NCI-H82 (cell line): ENCODE data around the gene STAC2.
"Not testable (repeated sequence)": the region's sequence is repeated elsewhere in the genome, so short reads cannot be mapped to it uniquely, and the experiment has no call there.

Experiments
- DNase-seq: peaks from one replicate; lab custom pipeline; 2025; lab: John Stamatoyannopoulos, UW

The STAC2 gene, protein sequence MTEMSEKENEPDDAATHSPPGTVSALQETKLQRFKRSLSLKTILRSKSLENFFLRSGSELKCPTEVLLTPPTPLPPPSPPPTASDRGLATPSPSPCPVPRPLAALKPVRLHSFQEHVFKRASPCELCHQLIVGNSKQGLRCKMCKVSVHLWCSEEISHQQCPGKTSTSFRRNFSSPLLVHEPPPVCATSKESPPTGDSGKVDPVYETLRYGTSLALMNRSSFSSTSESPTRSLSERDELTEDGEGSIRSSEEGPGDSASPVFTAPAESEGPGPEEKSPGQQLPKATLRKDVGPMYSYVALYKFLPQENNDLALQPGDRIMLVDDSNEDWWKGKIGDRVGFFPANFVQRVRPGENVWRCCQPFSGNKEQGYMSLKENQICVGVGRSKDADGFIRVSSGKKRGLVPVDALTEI

DNA sequence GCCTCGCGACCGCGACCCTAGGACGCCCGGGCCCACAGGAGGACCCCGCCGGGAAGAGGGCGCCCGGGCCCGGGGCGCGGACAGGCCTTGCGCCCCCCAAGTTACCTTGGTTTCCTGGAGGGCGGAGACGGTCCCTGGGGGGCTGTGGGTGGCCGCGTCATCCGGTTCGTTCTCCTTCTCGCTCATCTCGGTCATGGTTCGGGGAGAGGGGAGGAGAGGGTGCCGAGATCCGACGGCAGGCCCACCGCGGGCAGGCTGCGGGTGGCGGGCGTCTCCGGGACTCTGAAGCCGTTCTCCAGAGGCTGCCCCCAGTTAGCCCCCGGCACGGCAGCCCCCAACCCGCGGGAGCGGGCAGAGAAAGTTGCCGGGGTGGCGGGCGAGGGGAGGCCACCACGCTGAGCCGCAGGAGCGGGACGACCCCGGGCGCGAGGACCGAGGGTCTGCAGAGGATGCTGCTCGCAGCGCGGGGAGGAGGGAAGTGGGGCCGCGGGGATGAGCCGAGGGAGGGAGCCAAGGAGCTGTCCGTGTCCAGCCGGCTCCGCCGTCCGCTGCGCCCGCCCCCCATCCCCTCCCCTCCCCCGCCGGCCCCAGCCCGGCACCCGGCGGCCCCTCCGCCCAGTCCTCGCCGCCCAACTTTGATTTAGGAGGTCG lies at the start of gene STAC2:
TSS of gene STAC2 (minus strand) at position 638 of the 651 bp plus-strand sequence. CDS start at position 195, 443 bp downstream.
- peak; percentile 43 for DNase-seq

DNA sequence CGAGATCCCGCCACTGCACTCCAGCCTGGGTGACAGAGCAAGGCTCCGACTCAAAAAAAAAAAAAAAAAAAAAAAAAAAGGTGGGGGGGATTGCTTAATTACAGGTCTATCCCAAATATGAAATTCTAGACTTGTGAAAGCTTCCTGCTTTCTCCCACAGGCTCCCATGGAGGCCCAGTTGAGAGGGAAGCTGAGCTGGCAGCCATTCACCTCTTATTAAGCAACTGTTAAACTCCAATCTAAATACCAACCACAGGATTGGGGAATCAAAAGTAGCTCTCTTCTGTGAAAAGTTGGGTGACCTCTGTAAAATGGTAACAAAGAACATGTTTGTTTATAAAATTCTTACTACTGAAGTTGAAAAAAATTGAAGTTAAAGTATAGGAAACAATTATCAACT lies 45.8 kb upstream of the STAC2 start:
- no peak for DNase-seq

DNA sequence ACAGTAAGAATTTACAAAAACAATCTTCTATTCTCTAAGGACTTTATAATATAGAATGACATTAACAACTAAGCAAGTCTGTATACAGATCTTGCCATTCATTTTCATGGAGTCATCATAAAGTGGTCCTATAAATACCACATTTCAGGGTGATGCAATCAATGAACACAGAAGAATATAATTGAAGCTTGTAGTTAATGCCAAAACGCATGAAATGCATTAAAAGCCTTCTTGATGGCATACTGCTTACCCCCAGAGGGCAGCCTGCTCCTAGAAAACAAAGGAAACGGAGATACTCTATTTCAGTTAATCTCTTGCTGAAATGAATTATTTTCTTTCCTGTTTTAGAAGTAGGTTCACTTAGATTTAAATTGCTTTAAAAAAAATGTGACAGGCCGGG lies 45.2 kb upstream of the STAC2 start:
- peak; percentile 28 for DNase-seq

DNA sequence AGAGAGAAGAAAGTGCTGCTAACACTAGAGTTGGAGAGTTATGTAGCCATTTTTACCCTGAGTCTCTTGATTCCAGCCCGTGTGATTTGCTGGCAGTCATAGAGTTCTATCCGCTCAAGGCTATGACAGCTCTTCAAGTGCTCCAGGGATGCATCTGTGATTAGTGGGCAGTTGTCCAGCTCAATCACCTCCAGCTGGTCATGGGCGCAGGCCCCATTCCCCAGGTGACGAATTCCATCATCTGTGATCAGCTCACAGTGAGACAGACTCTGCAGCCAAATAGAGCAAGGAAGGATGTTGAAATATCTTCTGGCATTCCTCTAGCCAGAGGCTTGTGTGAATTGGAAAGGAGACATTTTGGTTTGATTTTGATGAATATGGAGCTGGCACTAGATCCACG lies 38.4 kb upstream of the STAC2 start:
- no peak for DNase-seq

DNA sequence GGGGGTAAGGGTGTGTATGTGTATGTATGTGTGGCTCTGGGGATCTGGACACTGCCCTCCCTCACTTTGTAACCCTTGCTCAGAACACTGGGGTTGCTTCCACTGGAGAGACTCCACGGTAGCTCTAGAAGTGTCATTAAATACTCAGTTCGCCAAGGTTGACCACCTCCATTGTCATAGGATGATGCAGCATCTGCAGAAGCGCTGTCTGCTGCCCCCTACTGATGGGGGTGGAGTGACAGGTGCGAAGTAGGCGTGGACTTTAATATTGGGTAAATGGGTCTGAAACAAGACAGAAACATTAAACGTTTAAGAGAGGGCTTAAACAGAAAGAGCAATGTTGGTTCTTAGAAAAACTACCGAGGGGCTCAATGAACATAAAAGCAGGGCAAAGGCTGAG lies 35.5 kb upstream of the STAC2 start:
- DNase-seq = peak; percentile 60

DNA sequence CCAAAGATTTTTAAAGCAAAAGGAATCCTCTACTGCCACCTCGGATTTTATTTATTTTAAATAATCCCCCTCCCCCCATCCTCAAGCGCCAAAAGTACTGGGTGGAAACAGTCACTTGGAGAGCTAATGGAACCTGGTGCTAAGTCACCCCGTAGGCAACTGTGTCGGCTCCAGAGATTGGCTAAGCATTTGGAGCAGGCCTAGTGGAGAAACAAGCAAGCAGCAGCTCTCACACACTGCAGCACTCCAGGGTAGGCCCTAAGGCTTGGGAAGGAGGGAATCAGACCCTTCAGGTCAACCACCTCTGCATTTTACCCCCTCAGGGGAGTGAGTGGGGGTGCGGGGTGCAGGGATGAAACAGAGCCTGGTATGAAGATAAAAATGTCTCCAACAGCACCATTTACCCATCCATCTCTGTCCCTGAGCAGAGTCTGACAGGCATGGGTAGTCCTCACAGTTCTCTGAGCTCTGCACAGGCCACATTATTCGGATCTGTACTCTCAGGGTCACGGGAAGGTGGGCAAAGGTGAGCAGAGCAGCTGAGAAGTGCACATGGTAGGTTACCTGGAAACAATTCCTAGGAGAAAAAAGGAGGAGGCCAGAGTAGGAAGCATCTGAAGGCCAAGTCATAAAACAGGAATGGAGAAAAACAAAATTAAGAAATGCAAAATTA lies 27.2 kb upstream of the STAC2 start:
- no peak for DNase-seq

DNA sequence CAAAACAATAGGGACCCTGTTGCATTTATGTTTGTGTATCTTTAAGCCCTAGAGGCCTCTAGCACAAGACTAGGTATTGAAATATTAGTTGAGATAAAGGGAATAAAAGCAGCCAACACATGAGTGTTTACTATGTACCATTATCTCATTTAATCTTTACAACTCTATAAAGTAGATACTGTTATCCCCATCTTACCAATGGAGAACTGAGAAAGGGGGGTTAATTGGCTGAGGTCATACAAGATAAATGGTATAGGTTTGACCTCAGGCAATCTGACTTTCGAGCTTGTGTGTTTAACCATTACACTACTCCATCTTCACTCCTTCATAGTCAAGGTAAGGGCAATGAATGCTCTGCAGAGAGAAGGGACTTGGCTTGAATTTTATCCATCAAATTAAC lies 26.3 kb upstream of the STAC2 start:
- DNase-seq = no peak

DNA sequence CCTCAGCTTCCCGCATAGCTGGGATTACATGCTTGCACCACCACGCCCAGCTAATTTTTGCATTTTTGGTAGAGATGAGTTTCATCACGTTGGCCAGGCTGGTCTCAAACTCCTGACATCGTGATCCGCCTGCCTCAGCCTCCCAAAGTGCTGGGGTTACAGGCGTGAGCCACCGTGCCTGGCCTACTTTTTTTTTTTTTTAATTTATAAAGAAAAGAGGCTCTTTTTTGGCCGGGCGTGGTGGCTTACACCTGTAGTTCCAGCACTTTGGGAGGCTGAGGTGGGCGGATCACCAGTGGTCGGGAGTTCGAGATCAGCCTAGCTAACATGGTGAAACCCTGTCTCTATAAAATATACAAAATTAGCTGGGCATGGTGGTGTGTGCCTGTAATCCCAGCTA lies 24.3 kb upstream of the STAC2 start:
- not testable (repeated sequence) for DNase-seq

DNA sequence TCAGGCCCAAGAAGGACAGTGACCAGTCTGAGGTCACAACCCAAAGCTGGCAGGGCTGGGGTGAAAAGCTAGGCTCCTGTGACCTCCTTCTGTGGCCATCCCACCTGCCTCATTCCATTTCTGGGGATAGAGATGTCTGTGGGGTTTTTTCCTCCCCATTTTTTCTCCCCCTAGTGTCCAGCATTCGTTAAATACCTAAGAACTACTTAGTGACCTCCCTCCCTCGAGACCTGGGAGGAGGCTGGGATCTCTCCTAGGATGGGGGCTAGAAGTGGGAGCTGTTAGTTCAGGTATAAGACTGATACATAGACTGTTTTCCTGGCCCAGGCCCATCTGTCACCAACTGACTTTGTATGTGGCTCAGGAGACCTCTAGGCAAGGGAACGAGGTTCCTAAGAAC lies 20.5 kb upstream of the STAC2 start:
- DNase-seq = peak; percentile 47

DNA sequence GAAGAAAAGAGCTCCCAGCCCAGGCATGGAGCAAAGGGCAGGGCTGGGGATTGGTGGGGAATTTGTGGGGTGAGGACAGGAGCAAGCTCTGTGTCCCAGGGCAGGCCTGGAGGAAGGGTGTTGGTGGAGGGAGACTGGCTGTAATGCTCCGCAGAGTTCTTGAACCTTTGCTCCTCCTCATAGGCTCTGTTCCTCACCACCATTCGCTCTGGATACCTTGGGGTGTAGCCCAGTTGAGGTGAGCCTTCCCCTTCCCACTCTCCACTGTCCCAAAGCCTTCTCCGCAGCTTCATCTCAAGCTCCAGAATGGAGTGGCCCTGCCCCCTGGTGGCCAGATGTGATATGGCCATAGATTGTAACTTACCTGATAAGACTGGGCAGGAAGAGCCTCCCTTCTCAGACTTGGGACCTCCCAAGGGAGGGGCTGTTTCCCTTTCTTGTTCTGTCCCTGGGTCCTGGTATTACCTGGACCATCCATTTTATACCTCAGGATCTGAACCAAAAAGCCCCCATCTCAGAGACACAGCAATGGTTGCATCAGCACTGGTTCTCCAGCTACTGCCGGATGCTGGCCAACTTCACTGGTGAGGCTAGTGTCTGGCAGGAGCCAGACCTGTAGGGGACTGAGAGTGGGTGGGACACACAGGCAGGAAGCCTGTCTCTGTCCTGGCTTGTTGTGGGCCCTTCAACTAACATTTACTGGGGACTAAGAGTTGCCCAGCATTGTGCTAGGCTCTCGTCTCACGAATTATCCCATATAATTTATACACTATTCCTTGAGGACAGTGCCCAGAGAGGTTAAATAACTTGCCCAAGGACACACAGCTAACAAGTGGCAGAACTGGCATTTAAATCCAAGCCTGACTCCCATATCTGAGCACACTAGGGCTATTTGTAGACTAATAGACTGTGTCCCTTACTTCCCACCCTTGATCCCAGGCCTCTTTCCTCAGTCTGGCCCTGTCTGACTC lies 19.1 kb upstream of the STAC2 start:
- peak; percentile 94 for DNase-seq

DNA sequence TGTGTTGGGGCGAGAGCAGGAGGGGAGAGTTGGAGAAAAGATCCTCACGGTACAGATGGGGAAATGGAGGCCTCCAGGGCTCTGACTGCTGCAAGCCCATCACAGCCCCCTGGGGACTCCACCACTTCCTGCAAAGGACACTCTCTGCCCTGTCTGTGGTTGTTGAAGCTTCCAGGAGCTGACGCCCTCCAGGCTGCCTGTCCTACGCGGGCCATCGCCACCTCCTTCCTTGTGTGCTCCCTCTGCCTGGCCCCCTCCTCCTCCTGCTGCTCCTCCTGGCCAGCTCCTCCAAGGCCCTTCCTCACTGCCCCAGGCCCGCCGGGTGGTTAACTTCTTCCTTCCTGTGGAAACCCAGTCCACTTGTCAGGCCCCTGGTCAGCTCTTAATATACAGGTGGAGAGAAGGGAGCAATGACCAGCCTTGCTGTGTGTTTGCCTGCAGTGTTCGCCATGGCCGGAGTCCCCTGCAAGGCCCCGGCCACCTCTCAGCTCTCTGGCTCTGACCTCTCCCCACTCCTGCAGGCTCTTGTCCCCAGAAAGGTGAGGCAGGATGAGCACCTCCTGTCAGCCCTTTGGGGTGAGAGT lies 18.4 kb upstream of the STAC2 start:
- no peak for DNase-seq

DNA sequence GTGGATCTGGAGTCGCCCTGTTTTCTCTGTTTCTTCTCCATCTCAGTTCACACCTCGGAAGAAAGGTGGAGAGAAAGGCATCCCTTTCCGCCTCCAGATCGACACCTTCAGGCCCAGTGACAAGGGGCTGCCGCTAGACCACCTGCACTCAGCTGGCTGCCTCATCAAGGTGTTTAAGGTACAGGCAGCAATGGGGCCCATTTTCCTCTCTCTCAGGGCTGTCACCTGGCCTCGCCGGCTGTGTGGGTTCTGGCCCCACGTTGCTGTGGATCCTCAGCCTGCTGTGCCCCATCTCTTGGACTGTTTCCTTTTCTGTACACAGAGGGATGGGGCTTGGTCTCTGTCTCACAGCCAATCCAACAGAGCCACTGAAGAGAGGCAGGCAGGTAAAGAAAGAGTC lies 17.4 kb upstream of the STAC2 start:
- no peak for DNase-seq

DNA sequence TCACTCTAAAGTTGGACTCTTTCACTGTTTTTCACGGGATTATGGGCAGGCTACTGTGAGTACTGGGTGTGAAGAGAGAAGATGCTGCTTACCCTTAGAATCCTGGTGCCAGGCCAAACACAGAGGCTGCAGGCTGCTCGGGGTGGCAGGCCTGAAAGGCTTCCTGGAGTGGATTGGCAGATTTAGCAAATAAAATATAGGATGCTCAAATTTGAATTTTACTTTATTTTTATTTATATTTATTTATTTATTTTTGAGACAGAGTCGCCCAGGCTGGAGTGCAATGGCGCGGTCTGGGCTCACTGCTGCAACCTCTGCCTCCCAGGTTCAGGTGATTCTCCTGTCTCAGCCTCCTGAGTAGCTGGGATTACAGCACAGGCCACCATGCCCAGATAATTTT lies 14.9 kb upstream of the STAC2 start:
- no peak for DNase-seq

DNA sequence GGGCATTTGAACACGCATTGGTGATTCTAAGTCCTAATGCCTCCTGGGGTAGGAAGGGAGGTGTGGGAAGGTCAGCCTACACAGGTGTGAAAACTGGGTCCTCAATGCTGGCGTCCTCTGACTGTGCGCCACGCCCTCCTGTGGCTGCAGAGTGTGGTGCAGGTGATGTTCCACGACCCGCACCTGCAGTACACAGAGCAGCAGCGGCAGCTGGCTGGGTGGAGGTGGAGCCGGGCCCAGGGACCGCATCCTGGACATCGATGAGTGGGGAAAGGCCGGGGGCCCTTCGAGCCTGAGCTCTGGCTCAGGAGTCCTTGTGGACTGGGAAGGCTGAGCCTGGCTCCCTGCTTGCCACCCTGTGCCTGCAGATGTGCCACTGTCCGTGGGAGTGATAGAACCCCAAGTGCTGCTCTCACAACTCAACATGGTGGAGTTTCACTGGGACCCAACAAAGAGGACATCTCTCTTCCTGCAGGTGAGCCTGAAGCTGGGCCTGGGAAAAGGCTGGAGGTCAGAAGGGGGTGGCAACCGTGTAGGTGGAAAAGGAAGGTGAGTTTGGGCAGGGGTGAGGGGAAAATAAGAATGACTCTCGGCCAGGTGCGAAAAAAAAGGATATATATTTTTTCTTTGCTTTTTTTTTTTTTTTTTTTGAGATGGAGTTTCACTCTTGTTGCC lies 14.0 kb upstream of the STAC2 start:
- DNase-seq = peak; percentile 75

DNA sequence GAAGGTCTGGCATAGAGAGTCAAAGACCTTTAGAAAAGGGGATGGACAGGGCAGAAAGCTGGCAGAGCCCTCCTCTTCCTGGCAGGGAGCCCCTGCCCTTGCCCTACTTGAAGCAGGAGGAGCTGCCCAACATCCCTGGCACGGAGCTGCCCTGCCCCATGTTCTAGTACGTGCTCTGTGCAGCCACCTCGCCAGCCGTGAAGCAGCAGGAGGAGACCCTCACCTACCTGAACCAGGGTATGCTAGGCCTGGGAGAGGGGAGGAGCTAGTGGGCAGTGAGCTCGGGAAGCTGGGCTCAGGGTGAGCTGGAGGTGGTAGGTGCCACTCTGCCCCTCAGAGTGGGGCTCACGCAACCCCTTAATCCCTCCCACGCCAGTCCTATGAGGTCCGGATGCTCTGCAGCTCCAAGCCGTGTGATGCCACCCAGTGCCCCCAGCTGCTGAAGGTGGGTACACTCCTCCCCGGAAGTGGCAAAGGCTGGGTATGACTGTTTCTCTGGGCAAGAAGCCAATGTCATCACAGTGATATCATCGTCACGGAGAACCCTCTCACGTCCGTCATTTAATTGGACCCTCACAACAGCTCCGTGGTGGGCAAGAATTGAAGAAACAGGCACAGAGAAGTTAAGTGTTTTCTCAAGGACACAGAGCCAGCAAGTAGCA lies 12.7 kb upstream of the STAC2 start:
- no peak for DNase-seq

DNA sequence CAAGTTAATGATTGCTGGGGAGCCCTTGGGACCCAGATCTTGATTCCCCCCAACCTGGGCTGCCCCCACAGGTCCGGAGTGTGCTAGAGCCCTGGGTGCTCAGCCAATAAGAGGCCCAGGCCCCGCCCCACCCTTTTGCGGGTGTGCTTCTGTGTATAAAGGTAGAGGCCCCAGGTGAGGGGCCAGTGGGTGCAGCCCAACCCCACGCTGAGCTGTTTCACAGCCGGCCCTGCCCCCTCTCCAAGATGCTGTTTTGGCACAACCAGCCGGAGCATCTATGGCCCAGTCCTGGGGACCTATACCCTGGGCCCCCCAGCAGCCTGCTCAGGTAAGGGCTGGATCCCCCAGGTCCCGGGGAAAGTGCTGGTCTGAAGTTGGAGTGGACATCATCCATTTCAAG lies 11.8 kb upstream of the STAC2 start:
- no peak for DNase-seq

DNA sequence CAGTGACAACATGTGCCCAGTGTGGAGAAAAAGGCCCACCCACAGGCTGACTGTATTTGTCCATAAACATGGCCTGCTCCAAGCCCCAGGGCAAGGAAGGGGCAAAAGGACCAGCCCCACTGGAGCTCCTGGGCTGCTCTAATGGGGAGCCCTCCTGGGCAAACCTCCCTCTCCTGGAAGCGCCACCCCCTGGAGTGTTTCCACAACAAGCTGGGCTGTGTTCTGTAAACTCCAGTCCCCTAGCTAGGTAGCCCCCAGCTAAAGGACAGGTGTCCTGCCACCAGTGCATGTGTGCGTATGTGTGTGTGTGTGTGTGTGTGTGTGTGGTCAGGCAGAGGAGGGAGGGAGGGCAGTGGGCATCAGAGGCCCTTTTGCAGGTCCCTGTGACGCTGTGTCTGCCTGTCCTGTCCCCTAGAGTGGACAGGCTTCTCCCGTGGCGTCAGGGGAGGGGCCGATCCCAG lies 11.3 kb upstream of the STAC2 start:
- DNase-seq = no peak

DNA sequence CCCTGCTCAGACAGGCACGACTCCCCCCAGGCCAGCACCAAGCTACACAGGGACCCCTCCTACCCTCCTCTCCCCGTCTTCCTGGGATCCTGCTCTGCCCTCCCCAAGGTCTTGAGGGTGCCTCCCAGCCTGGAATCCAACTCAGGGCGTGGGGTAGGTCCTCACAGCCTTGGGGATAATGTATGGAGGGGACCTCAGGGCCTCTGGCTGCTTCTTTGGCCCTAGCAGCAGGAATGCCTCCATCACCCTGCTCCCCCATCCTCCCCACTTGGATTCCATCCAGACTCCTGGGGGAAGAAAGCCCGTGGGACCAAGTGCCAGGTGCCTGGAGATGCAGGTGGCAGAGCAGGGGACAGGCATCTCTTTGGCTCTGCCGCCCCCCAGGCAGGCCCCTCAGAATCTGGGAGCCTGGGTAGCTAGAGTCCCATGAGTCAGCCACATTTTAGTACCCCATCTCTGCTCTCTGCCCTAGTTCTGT lies 10.7 kb upstream of the STAC2 start:
- DNase-seq = no peak

DNA sequence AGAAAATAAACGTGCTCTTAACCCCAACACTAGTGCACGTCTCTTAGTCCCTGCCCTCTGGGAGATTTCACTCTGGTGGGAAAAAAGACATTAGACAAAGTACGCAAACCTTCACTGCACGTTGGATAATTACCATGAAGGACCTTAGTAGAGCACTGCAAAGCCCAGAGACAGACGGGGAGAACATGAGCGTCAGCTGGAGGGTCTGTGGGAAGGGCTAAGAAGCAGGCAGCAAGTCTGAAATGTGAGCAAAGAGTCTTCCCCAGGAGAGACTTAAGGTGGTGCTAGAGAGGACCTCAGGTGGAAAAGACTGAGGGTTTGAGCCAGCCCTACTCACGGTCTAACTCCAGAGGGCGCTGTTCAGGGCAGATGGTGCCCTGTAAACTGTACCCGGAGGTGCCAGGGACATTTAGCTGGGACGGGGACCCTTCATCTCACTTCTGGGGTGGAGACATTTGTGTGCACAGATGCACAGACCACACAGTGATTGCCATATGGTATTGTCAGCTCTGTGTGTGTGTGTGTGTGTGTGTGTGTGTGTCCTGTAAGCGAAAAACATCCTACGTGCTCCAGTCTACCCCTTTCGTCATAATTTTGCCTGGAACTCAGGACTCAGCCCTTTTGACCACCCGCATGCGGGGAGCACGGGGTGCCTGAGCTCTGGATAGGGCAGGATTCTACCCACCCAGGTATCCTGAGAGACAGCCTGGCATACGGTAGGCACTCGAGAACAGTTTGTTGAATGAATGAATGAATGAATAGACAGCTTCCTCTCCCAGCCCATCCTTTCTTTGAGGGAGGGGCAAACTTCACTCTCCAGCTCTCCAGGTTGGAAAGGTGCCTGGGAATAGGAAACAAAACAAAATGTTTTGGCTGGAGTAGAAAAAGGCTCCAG lies 10.1 kb upstream of the STAC2 start:
- DNase-seq = peak; percentile 96
